Activated naive CD4-positive, alpha-beta T cell (primary cell): ENCODE results near the gene SUCLA2.
A peak's percentile ranks its signal among the peaks of the same experiment; 100 is the strongest.
"Not testable (repeated sequence)": the region's sequence is repeated elsewhere in the genome, so short reads cannot be mapped to it uniquely, and the experiment has no call there.

Experiments
- DNase-seq, 4 experiments: peaks; one replicate each; lab custom pipeline; 2025; lab: John Stamatoyannopoulos, UW

Gene SUCLA2

GRCh38 chr13:48001114-48001881, at the start of gene SUCLA2:
SUCLA2 (minus strand) TSS chr13:48001273; CDS start chr13:48001269, 4 bp downstream.
- peak; percentile 67 to 87 (median 70) for DNase-seq

DNA sequence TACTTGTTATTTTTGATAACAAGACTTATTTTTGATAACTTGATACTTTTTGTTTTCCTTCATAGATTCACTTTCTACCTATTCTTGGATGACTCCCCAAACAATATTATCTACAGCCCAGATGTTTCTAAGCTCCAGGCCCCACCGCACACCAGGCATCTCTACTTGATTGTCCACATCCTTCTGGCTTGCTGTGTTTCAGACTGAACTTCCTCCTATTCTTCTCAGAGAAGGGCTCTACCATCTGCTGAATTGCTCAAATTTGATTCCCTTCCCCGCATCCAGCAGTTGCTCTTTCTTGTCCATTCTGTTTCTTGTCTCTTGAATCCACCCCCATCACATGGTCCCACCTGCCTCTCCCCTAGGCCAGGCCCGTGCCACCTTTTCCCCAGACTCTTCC, 49.5 kb upstream of the SUCLA2 start:
- DNase-seq = no peak

DNA sequence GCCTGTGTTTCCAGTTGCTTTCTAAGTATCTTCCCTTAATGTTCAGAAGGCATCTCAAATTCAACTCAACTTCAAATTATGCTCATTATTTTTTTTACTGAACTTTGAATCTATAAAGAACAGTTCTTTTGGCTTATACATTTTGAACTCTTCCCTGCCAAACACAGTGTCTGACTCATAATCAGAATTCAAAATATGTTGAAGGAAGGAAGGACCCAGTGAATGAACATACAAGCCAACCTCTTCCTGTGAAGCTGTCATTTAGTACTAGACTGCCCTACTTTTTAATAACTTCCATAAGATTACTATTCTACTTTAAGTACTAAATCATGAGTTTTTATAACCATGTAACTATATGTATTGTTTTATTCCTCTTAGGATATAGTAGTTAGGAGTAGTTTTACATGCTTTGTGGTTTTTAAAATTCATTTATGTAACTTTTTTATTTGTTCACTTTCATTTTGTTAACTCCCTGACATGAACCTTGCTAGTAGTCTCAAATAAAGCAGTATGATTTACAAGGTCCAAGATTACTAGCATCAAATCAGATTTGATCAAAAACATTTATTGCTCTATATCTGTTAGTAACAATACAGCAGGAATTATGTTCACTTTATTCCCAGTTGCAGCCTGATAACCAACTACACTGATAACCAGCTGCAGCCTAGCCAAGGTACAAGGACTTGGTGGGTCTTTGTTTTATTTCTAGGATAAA, 42.9 kb upstream of the SUCLA2 start:
- DNase-seq = no peak

DNA sequence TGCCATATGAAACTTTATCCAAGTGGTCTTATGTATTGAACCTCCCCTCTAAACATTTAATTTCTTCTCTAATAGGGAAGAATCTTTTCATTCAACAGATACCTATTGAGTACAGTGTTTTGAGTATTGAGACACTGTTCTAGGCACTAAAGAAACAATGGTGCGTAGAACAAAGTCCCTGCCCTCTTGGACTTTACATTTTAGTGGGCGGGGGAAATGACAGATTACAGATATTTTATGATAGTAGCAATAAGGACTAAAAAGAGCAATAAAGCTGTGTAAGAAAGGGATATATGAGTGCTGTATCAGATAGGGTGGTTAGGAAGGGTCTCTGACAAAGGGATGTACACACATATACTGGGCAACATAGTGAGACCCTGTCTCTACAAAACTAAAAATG, 41.8 kb upstream of the SUCLA2 start:
- no peak for DNase-seq

DNA sequence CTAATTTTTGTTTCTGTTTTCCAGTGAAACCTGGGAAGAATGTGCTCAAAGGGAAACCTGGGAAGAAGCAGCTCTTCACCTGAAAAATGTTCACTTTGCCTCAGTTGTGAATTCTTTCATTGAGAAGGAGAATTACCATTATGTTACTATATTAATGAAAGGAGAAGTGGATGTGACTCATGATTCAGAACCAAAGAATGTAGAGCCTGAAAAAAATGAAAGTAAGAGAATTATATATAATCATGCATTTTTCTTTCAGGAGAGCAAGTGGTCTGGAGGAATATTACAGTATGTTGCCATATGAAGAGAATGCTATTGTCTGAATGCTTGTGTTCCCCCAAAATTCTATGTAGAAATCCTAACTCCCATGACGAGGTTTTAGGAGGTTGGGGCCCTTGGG, 39.8 kb upstream of the SUCLA2 start:
- DNase-seq = no peak

DNA sequence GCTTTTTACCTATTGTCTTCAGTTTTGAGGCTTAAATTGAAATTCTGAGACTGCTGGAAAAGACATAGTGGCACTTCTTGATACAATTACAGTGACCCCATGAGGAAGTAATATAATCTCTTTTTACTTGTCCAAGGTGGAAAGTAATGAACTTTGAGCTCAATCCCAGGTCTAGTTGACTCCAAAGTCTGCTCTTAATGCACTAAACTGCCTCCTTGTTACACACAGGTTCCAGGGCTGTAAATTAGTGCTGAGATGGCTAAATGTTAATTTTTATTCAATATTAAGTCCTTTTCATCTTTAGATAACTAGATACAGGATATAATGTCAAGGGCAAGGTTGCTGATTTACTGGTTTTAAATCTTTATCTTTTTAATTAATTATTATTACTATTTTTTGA, 39.0 kb upstream of the SUCLA2 start:
- DNase-seq = no peak

- no peak for DNase-seq
Observed at GRCh38 chr13:48038761-48039160, 37.7 kb upstream of the SUCLA2 start.

- peak; percentile 85 to 94 (median 92) for DNase-seq
Observed at GRCh38 chr13:48037346-48038173, 36.5 kb upstream of the SUCLA2 start, which contains the start of gene NUDT15. NUDT15 (plus strand) TSS chr13:48037726; CDS start chr13:48037747, 21 bp downstream.

- DNase-seq = no peak
Observed at GRCh38 chr13:48029859-48030258, 28.8 kb upstream of the SUCLA2 start.

GRCh38 chr13:48028066-48028465, 27.0 kb upstream of the SUCLA2 start:
- DNase-seq = no peak

DNA sequence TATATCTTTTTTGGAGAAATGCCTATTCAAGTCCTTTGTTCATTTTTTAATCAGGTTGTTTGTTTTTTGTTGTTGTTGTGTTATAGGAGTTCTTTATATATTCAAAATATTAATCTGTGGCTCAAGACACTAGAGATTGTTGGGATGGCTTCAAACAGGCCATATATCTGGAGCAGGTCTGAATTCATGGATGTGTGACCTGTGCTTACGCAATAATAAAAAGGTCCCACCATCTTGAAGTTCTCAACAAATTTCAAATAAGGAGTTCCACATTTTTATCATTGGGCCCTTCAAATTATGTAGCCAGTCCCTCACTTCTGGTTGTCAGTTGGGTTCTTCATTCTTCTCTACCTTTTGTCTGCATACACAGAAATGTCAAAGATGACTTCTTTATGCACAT, 18.7 kb upstream of the SUCLA2 start:
- no peak for DNase-seq

- no peak for DNase-seq
Observed at GRCh38 chr13:48018637-48019036, 17.6 kb upstream of the SUCLA2 start.

- no peak for DNase-seq
Observed at GRCh38 chr13:48014359-48014758, 13.3 kb upstream of the SUCLA2 start.

DNA sequence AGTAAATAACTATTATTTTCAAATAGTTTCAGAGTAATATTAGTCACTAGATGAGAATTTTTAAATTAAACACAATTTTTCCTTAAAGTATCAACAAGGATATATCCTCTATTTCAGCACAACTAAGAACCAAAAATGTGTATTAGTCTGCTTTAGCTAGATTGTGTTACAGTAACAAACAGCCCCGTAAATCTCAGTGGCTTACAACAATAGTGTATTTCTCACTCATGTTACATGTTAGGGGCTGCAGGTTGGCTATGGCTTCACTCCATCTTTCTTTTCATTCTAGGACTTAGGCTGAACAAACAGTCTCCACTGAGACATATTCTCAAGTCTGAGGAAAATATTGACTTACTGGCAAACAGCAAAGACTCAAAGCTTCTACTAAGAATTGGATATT, 11.6 kb upstream of the SUCLA2 start:
- DNase-seq = no peak

- DNase-seq = no peak
Observed at GRCh38 chr13:48010698-48011097, 9.6 kb upstream of the SUCLA2 start.

GRCh38 chr13:48009284-48009683, 8.2 kb upstream of the SUCLA2 start:
- no peak for DNase-seq

DNA sequence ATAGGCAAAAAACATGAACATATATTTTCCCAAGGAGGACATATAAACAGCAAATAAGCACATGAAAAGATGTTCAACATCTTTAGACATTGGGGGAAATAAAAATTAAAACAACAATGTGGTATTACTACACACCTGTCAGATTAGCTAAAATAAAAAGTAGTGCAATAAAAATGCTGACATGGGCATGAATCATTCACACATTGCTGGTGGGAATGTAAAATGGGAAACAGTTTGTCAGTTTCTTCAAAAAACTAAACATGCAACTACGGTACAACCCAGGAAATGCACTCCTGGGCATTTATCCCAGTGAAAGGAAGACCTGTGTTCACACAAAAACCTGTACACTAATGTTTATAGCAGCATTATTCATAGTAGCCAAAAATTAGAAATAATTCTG, 5.3 kb upstream of the SUCLA2 start:
- no peak for DNase-seq

DNA sequence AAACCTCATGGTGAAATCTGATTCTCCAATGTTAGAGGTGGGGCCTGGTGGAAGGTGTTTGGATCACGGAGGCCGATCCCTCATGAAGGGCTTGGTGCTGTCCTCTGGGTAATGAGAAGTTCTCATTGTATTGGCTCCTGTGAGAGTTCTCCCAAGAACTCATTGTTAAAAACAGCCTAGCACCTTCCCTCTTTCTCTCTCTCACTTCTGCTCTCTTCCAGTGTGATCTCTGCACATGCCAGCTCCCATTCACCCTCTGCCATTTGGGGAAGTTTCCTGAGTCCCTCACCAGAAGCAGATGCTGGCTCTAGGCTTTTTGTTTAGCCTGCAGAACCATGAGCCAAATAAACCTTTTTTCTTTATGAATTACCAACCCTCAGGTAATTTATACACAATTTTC, 3.1 kb upstream of the SUCLA2 start:
- no peak for DNase-seq

DNA sequence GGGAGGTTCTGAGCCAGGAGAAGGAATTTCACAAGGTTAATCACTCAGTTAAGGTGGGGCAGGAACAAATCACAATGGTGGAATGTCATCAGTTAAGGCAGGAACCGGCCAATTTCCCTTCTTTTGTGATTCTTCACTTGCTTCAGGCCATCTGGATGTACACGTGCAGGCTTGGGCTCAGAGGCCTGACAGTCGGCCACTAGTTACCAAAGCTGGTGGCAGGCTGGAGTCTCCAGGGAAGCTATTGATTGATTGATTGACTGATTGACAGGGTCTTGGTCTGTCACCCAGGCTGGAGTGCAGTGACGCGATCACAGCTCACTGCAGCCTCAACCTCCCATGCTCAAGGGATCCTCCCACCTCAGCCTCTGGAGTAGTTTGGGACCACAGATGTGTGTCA, 926 bp upstream of the SUCLA2 start:
- DNase-seq = not testable (repeated sequence)

GRCh38 chr13:48000559-48001113, 437 bp downstream of the SUCLA2 start:
- peak in 1 of 4 experiments; percentile 29 for DNase-seq

DNA sequence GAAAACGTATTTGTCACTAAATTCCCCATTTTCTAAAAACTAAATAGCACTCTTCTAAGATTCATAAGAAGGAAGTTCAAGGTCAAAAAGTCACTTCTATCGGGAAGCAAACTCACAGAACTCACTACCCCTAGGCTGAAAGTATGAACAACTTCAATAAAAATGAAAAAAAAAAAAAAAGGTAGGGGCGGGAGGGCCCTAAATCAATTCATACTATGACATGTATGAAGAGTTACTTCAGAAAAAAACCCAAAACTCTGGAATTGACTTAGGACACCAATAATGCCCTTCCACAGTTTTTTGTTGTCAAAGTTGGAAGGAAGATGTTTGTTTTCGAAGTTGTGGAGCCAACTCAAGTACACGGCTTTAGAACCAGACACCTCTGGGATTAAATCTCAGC, 1.1 kb downstream of the SUCLA2 start:
- no peak for DNase-seq

DNA sequence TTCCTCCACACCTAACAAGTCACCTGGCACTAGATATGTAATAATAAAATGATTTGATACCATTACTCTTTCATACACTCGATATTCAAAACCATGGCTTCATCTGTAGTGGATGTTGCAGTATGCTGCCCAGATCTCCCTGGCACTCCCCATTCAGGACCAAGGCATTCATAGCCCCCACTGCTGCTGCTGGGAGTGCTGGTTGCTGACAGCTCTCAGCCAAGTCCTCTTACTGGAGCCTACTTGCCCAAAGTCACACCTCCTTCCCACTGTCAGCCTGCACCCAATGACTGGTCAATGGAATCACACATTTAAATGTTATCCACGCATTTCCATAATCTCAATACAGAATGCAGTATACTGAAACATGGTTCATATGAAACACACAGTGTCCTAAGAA, 3.7 kb downstream of the SUCLA2 start:
- DNase-seq = no peak
